Measurements from ENCODE around the gene OASL. TPM values are rescaled to one million over a fixed set of nuclear protein-coding genes. Genes with fewer than 3 reads are reported as not detected.

The OASL gene
- total and polyA plus RNA-seq, 10 of the 15 experiments (the other 5 are each of a cell fraction or from before 2014, with no cell fraction given) = 2.3 to 9.1 (median 2.7) TPM

- Histone ChIP-seq H3K9me3 (replicated peaks; ENCODE audit: control insufficient read depth, insufficient read depth, low read length) (no peaks in the 10 kb centered on the region), H3K79me2 (ENCODE audit: control insufficient read depth, insufficient read depth, low read length) (no peaks in the 10 kb centered on the region), H3K4me1 (ENCODE audit: control insufficient read depth, insufficient read depth, low read length) (no peaks in the 10 kb centered on the region), H3K4me3 (no peak overlapping the region), H3K4me2 (ENCODE audit: control insufficient read depth, insufficient read depth) (no peak overlapping the region), H3K9ac (ENCODE audit: control insufficient read depth, insufficient read depth, low read length) (no peak overlapping the region), H3K27me3 (replicated peaks in 1 of 2; ENCODE audit: control insufficient read depth in 2 of 2, insufficient read depth in 2 of 2, low read length in 1 of 2) (no peaks in the 10 kb centered on the region), H4K20me1 (ENCODE audit: control insufficient read depth, insufficient read depth) (no peaks in the 10 kb centered on the region), H3K36me3 (ENCODE audit: control insufficient read depth in 2 of 2, insufficient read depth in 2 of 2, low read length in 1 of 2) (no peaks in the 10 kb centered on the region), H2AFZ (ENCODE audit: control insufficient read depth, low read depth, low read length) (no peak overlapping the region), H3K27ac (ENCODE audit: control insufficient read depth, insufficient read depth) (no peak overlapping the region)
- ATAC-seq (no peak), FAIRE-seq (no peak), DNase-seq (ENCODE audit: low read depth, low spot score) (no peak)
- ChIA-PET POLR2A (no interaction called here), SMC1A (ENCODE audit: uncharacterized antibody, unreplicated experiment) (no interaction called here), RAD21 (ENCODE audit: unreplicated experiment) (no interaction called here), CTCF (no interaction called here)
- WGBS (ENCODE audit: insufficient coverage, insufficient replicate concordance, low lambda C conversion rate, missing lambda C conversion rate) = 17% methylated on average over 2 of the region's 2 CpGs
- no TSS peak for BruUV-seq (replicated peaks)
- intact Hi-C loops (cut with micrococcal nuclease; ENCODE audit: unreplicated experiment) (no loop called here), in situ Hi-C loops (cut with MboI) (no loop called here)
- TF ChIP-seq JUND (IDR thresholded peaks at IDR 0.05; ENCODE audit: low read depth, low read length) = no peak
- TF ChIP-seq RELB (IDR thresholded peaks at IDR 0.05; ENCODE audit: low read depth) = no peak
- TF ChIP-seq ZNF24 (IDR thresholded peaks at IDR 0.05) = no peak
- TF ChIP-seq ZNF384 (IDR thresholded peaks at IDR 0.05; ENCODE audit: borderline replicate concordance, low read depth, low read length) = no peak
Observed at GRCh38 chr12:120994589-120995337, 44.3 kb downstream of the OASL start.

GRCh38 chr12:120994059-120994458 is 45.0 kb downstream of the OASL start:
- Histone ChIP-seq H3K9ac (ENCODE audit: control insufficient read depth, insufficient read depth, low read length) (no peak overlapping the region), H3K79me2 (ENCODE audit: control insufficient read depth, insufficient read depth, low read length) (no peaks in the 10 kb centered on the region), H3K9me3 (replicated peaks; ENCODE audit: control insufficient read depth, insufficient read depth, low read length) (no peaks in the 10 kb centered on the region), H4K20me1 (ENCODE audit: control insufficient read depth, insufficient read depth) (no peaks in the 10 kb centered on the region), H3K4me3 (no peak overlapping the region), H3K4me2 (ENCODE audit: control insufficient read depth, insufficient read depth) (no peak overlapping the region), H3K27me3 (replicated peaks in 1 of 2; ENCODE audit: control insufficient read depth in 2 of 2, insufficient read depth in 2 of 2, low read length in 1 of 2) (no peaks in the 10 kb centered on the region), H3K27ac (ENCODE audit: control insufficient read depth, insufficient read depth) (no peak overlapping the region), H2AFZ (ENCODE audit: control insufficient read depth, low read depth, low read length) (no peak overlapping the region), H3K4me1 (ENCODE audit: control insufficient read depth, insufficient read depth, low read length) (no peaks in the 10 kb centered on the region), H3K36me3 (ENCODE audit: control insufficient read depth in 2 of 2, insufficient read depth in 2 of 2, low read length in 1 of 2) (no peaks in the 10 kb centered on the region)
- FAIRE-seq (no peak), DNase-seq (ENCODE audit: low read depth, low spot score) (no peak), ATAC-seq (no peak)
- intact Hi-C loops (cut with micrococcal nuclease; ENCODE audit: unreplicated experiment) (no loop called here), in situ Hi-C loops (cut with MboI) (no loop called here)
- BruUV-seq (replicated peaks) = no TSS peak
- POLR2A ChIA-PET = no interaction called here
- TF ChIP-seq POLR2AphosphoS5 (IDR thresholded peaks at IDR 0.05; ENCODE audit: low read length) (no peak), SREBF2 (IDR thresholded peaks at IDR 0.05; ENCODE audit: low read length) (no peak), MXI1 (IDR thresholded peaks at IDR 0.05; ENCODE audit: low read depth, low read length) (no peak), PAX5 (IDR thresholded peaks at IDR 0.05; ENCODE audit: borderline replicate concordance, low read depth, low read length) (no peak), PML (IDR thresholded peaks at IDR 0.05; ENCODE audit: low read length) (no peak), ZNF384 (IDR thresholded peaks at IDR 0.05; ENCODE audit: borderline replicate concordance, low read depth, low read length) (no peak), DPF2 (IDR thresholded peaks at IDR 0.05) (no peak), ESRRA (IDR thresholded peaks at IDR 0.05; ENCODE audit: low read length) (no peak), RB1 (IDR thresholded peaks at IDR 0.05; ENCODE audit: borderline replicate concordance) (no peak), FOXK2 (IDR thresholded peaks at IDR 0.05) (no peak), POLR2A (IDR thresholded peaks at IDR 0.05; ENCODE audit: low read depth, low read length) (no peak), MTA2 (IDR thresholded peaks at IDR 0.05; ENCODE audit: low read depth) (no peak), CREB1 (IDR thresholded peaks at IDR 0.05; ENCODE audit: low read depth) (no peak), POLR2AphosphoS2 (IDR thresholded peaks at IDR 0.05; ENCODE audit: low read depth, low read length) (no peak)
- WGBS (ENCODE audit: insufficient coverage, insufficient replicate concordance, low lambda C conversion rate, missing lambda C conversion rate) = 86% methylated on average over 15 of the region's 15 CpGs
- SMC1A ChIA-PET (ENCODE audit: uncharacterized antibody, unreplicated experiment) = no interaction called here
- CTCF ChIA-PET = interaction anchor here (1.2 to 2.3 kb wide), 3 partner anchors 11 to 66 kb away, joined by 3 to 7 read pairs (median 3); no protein-coding TSS in a partner anchor
- RAD21 ChIA-PET (ENCODE audit: unreplicated experiment) = no interaction called here

Measured in GM12878 (cell line).